Stomach (tissue), 4 donors: ENCODE data around the gene TLR1.

Experiments
- EP300 ChIP-seq: sonication (generic); formaldehyde crosslinking; IDR thresholded peaks from one replicate; pipeline ENCODE4 v1.6.1; 2017; ENCODE audit warnings: antibody characterized with exemption
- POLR2A ChIP-seq, 4 donors: fragments of 450-650 bp; IDR thresholded peaks; one replicate each; pipeline ENCODE4 v1.6.1; 2016; ENCODE audit warnings: antibody characterized with exemption in 4 of 4, control low read depth in 2 of 4, mild to moderate bottlenecking in 1 of 4, moderate library complexity in 1 of 4
- POLR2AphosphoS5 ChIP-seq, 3 donors: sonication (generic); formaldehyde crosslinking; IDR thresholded peaks; one replicate each; pipeline ENCODE4 v1.6.1; 2016; ENCODE audit warnings: antibody characterized with exemption in 3 of 3
- TF ChIP-seq, protein P1 (sequence below), 7 experiments: fragments of 450-650 bp in 4 of 7; fragments of 200-600 bp in 3 of 7; sonication (generic) in 3 of 7; IDR thresholded peaks; one replicate each; pipeline ENCODE4 v1.5.1; 2016 to 2019; ENCODE audit warnings: antibody characterized with exemption in 7 of 7, control low read depth in 2 of 7, mild to moderate bottlenecking in 1 of 7

DNA sequence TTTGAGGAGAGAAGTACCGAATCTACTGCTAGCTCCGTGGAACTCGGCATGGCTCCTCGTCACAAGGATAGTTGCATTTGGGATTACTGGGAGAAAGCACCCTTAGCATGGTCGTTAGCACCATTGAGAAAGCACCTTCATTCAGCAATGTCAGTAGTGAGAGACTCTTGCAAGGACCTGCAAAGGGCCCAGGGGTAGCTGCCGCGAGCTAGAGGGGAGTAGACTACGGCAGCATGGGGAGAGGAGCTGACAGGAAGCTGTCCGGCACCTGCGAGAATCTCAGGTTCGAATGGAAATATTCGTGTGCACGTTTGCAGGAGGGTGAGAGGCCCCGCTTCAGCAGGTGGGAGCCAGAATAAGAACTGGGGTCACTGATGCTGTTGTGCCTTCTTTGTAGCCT lies 42.0 kb downstream of the TLR1 start:
- TF ChIP-seq, protein P1, sequence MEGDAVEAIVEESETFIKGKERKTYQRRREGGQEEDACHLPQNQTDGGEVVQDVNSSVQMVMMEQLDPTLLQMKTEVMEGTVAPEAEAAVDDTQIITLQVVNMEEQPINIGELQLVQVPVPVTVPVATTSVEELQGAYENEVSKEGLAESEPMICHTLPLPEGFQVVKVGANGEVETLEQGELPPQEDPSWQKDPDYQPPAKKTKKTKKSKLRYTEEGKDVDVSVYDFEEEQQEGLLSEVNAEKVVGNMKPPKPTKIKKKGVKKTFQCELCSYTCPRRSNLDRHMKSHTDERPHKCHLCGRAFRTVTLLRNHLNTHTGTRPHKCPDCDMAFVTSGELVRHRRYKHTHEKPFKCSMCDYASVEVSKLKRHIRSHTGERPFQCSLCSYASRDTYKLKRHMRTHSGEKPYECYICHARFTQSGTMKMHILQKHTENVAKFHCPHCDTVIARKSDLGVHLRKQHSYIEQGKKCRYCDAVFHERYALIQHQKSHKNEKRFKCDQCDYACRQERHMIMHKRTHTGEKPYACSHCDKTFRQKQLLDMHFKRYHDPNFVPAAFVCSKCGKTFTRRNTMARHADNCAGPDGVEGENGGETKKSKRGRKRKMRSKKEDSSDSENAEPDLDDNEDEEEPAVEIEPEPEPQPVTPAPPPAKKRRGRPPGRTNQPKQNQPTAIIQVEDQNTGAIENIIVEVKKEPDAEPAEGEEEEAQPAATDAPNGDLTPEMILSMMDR (IDR thresholded peaks at IDR 0.05) = no peak
- no peak for TF ChIP-seq POLR2A (IDR thresholded peaks at IDR 0.05)
- TF ChIP-seq POLR2AphosphoS5 (IDR thresholded peaks at IDR 0.05) = no peak
- TF ChIP-seq EP300 = no peak
